Endothelial cell of umbilical vein (primary cell): ENCODE results near the gene TREML2. TPM values are rescaled to one million over a fixed set of nuclear protein-coding genes. Genes with fewer than 3 reads are reported as not detected.
"Not testable (repeated sequence)": the region's sequence is repeated elsewhere in the genome, so short reads cannot be mapped to it uniquely, and the experiment has no call there.

Experiments used
- BruUV-seq: library from RNA; stranded (reverse); fragments of 400-500 nt; replicated peaks from 2 replicates; lab custom pipeline; 2021; lab: Mats Ljungman, UMichigan
- CTCF ChIA-PET: fragments of 300-600, 350-600 bp; sonication (Branson Sonifier 250); formaldehyde crosslinking; loops from one replicate; lab custom pipeline; 2021; ENCODE audit warnings: antibody characterized with exemption, inconsistent platforms; lab: Charles Lee
- POLR2A ChIA-PET: fragments of 300-600, 350-600 bp; sonication (Branson Sonifier 250); formaldehyde crosslinking; loops from one replicate; lab custom pipeline; 2021; ENCODE audit warnings: antibody characterized with exemption, inconsistent platforms; lab: Charles Lee
- DNase-seq: peaks from one replicate; pipeline ENCODE4 v3.0.0-alpha.2; 2011; ENCODE audit warnings: low read depth, low spot score
- FAIRE-seq: peaks from 2 replicates; lab custom pipeline; 2011; peaks lifted over from hg19 to GRCh38; lab: Jason Lieb, UNC
- H2AFZ ChIP-seq: 2 replicates; pipeline ENCODE4 v1.6.0; 2012; ENCODE audit warnings: low read depth, low read length, control low read depth, inconsistent platforms
- H3K27ac ChIP-seq: 2 replicates; pipeline ENCODE4 v1.5.1; 2011; ENCODE audit warnings: low read depth, mild to moderate bottlenecking, control low read depth, low read length, moderate library complexity; ENCODE audit not compliant: insufficient read depth
- H3K27me3 ChIP-seq, 2 experiments: 2 replicates each; pipeline versions ENCODE4 v1.6.0 to v1.6.1; 2011; ENCODE audit warnings: low read length in 2 of 2, mixed read lengths in 1 of 2; ENCODE audit not compliant: control insufficient read depth in 2 of 2, insufficient read depth in 2 of 2
- H3K36me3 ChIP-seq, 2 experiments: 2 replicates in 1 of 2; 3 replicates in 1 of 2; pipeline ENCODE4 v1.5.1; 2011; ENCODE audit warnings: low read length in 2 of 2, mild to moderate bottlenecking in 1 of 2, moderate library complexity in 1 of 2; ENCODE audit not compliant: control insufficient read depth in 2 of 2, insufficient read depth in 2 of 2; ENCODE audit errors: extremely low read depth in 1 of 2
- H3K4me1 ChIP-seq: 3 replicates; pipeline ENCODE4 v1.5.1; 2011; ENCODE audit warnings: mild to moderate bottlenecking, low read length; ENCODE audit not compliant: control insufficient read depth, insufficient read depth; ENCODE audit errors: extremely low read depth
- H3K4me2 ChIP-seq: 2 replicates; pipeline ENCODE4 v1.6.1; 2011; ENCODE audit warnings: low read length, control low read depth, mixed read lengths; ENCODE audit not compliant: insufficient read depth
- H3K4me3 ChIP-seq, 3 experiments: fragments of 200-600 bp in 1 of 3; sonication (generic), shearing (Covaris generic) in 1 of 3; replicated peaks in 1 of 3; 2 replicates each; pipeline ENCODE4 v1.5.1; 2011 to 2016; ENCODE audit warnings: control low read depth in 3 of 3, low read length in 3 of 3, mild to moderate bottlenecking in 2 of 3, inconsistent platforms in 1 of 3, low read depth in 1 of 3, moderate library complexity in 1 of 3; ENCODE audit not compliant: insufficient read depth in 1 of 3
- H3K79me2 ChIP-seq: 2 replicates; pipeline ENCODE4 v1.6.0; 2012; ENCODE audit warnings: low read length, inconsistent platforms; ENCODE audit not compliant: control insufficient read depth, insufficient read depth
- H3K9ac ChIP-seq: replicated peaks from 2 replicates; pipeline ENCODE3; 2011; ENCODE audit warnings: low read length, control low read depth; ENCODE audit not compliant: insufficient read depth; ENCODE audit errors: extremely low read depth
- H3K9me1 ChIP-seq: replicated peaks from 3 replicates; pipeline ENCODE4 v1.6.0; 2011; ENCODE audit warnings: mild to moderate bottlenecking, low read length; ENCODE audit not compliant: control insufficient read depth, insufficient read depth; ENCODE audit errors: extremely low read depth
- H3K9me3 ChIP-seq: replicated peaks from 2 replicates; pipeline ENCODE4 v1.5.1; 2012; ENCODE audit warnings: low read length, inconsistent platforms; ENCODE audit not compliant: control insufficient read depth, insufficient read depth
- H4K20me1 ChIP-seq: replicated peaks from 2 replicates; pipeline ENCODE3; 2011; ENCODE audit warnings: mild to moderate bottlenecking, low read length; ENCODE audit not compliant: control insufficient read depth, insufficient read depth; ENCODE audit errors: extremely low read depth
- EZH2 ChIP-seq: IDR thresholded peaks from 2 replicates; pipeline ENCODE4 v1.6.1; 2012; ENCODE audit warnings: borderline replicate concordance, low read depth, mild to moderate bottlenecking, moderate library complexity, low read length, inconsistent platforms; ENCODE audit not compliant: severe bottlenecking
- GATA2 ChIP-seq: IDR thresholded peaks from 2 replicates; pipeline ENCODE4 v1.7.0; 2011; ENCODE audit warnings: low read depth, mild to moderate bottlenecking, moderate library complexity, mixed read lengths, low read length; ENCODE audit not compliant: insufficient read length, insufficient read depth
- JUN ChIP-seq: IDR thresholded peaks from 2 replicates; pipeline ENCODE4 v1.6.1; 2011; ENCODE audit warnings: borderline replicate concordance, low read depth; ENCODE audit not compliant: insufficient read length, insufficient read depth
- POLR2A ChIP-seq: IDR thresholded peaks from 2 replicates; pipeline ENCODE4 v1.6.1; 2012; ENCODE audit warnings: low read depth, mild to moderate bottlenecking, control low read depth, low read length
- dilution Hi-C: fragments of 300-500 bp; cut with MboI; formaldehyde crosslinking; loops from one replicate; pipeline ENCODE4 v1.15.0; 2019; ENCODE audit warnings: low sequenced_read_pairs; ENCODE audit not compliant: extremely low pct_ligation_motif_present
- intact Hi-C: fragments of 100-400 bp; cut with micrococcal nuclease; formaldehyde crosslinking; loops from one replicate; pipeline ENCODE4 v1.10.0; 2022
- polyA plus RNA-seq, 4 experiments: library from polyadenylated mRNA; depleted of rRNA in 3 of 4; stranded (reverse) in 3 of 4; unstranded in 1 of 4; fragments of >200 nt; gene quantifications; 2 replicates each; pipeline versions ENCODE4 v1.2.1 to v1.2.3, GENCODE V29; 2011 to 2012; ENCODE audit warnings: missing spikeins in 1 of 4
- total RNA-seq: library from RNA; stranded (reverse); gene quantifications from 2 replicates; pipeline ENCODE4 v1.2.3, GENCODE V29; 2021
- TF ChIP-seq, protein P1 (sequence below): IDR thresholded peaks from 2 replicates; pipeline ENCODE4 v1.6.1; 2011; ENCODE audit not compliant: insufficient read depth, insufficient read length

The TREML2 gene
- total and polyA plus RNA-seq, 2 donors (not counting 3 experiments of a cell fraction or from before 2014, with no cell fraction given): not detected

DNA sequence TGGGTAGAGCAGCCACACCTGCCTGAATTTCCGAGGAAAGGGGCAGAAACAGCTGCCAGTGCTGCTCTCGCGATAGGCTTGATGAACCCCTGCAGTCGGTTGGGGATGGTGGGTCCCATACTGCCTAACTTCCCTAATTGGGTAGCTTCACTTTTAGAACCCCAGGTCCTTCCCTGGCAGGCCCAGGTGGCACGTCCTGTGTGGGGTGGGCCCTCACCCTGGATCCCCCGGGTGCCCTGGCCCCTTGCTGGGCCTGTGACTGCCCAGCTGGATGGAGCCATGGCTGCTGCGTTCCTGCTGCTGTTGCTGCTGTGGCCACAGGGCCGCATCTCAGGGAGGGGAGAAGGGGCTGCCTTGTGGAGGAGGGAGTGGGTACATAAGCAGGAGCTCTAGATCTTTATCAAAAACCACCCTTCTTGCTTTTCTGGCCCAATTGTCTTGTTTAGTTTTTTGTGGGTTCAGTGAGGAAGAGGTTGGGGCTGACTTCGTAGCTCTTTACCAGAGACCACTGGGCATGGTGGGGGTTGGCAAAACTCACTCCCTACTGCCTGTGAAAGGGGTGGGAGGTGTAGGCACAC lies 46.4 kb upstream of the TREML2 start:
- Histone ChIP-seq H2AFZ (no peak overlapping the region), H3K9me1 (no peaks in the 10 kb centered on the region), H3K4me2 (no peak overlapping the region), H3K4me1 (no peaks in the 10 kb centered on the region), H3K9me3 (no peaks in the 10 kb centered on the region), H3K4me3 (no peak overlapping the region), H3K79me2 (no peaks in the 10 kb centered on the region), H3K36me3 (no peaks in the 10 kb centered on the region), H3K27me3 (no peaks in the 10 kb centered on the region), H3K9ac (no peak overlapping the region), H4K20me1 (no peaks in the 10 kb centered on the region), H3K27ac (no peak overlapping the region)
- ChIA-PET POLR2A (no interaction called here), CTCF (no interaction called here)
- no peak for FAIRE-seq
- intact Hi-C loops (no loop called here), dilution Hi-C loops (no loop called here)
- no peak for DNase-seq
- TF ChIP-seq POLR2A: no peak
- no peak for TF ChIP-seq JUN
- TF ChIP-seq, protein P1, sequence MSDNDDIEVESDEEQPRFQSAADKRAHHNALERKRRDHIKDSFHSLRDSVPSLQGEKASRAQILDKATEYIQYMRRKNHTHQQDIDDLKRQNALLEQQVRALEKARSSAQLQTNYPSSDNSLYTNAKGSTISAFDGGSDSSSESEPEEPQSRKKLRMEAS: no peak
- TF ChIP-seq GATA2: no peak
- no peak for TF ChIP-seq EZH2
- no TSS peak for BruUV-seq

DNA sequence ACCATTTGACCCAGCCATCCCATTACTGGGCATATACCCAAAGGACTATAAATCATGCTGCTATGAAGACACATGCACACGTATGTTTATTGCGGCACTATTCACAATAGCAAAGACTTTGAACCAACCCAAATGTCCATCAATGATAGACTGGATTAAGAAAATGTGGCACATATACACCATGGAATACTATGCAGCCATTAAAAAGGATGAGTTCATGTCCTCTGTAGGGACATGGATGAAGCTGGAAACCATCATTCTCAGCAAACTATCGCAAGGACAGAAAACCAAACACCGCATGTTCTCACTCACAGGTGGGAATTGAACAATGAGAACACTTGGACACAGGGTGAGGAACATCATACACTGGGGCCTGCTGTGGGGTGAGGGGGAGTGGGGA lies 45.6 kb upstream of the TREML2 start:
- dilution Hi-C loops, H3K27me3 ChIP-seq, BruUV-seq, POLR2A ChIA-PET, H3K9me1 ChIP-seq, H3K79me2 ChIP-seq, FAIRE-seq, H4K20me1 ChIP-seq, CTCF ChIA-PET, H3K4me3 ChIP-seq, H3K4me1 ChIP-seq, H3K4me2 ChIP-seq, H3K36me3 ChIP-seq, H3K9me3 ChIP-seq, H2AFZ ChIP-seq, H3K9ac ChIP-seq, intact Hi-C loops, DNase-seq, H3K27ac ChIP-seq: not testable (repeated sequence)
